Measurements from ENCODE around the gene PPP2R5C.
A peak's percentile ranks its signal among the peaks of the same experiment; 100 is the strongest.

Gene PPP2R5C

GRCh38 chr14:101755591-101756324, 5.8 kb upstream of the PPP2R5C start:
- DNase-seq: no peak

- DNase-seq: no peak
These were observed 4.3 kb upstream of the PPP2R5C start for GRCh38 chr14:101757064-101757838.

GRCh38 chr14:101757839-101758211, 3.7 kb upstream of the PPP2R5C start:
- DNase-seq: no peak

GRCh38 chr14:101758913-101759593, 2.5 kb upstream of the PPP2R5C start:
- DNase-seq: no peak

- DNase-seq: peak; percentile 97
These were observed 1.1 kb upstream of the PPP2R5C start for GRCh38 chr14:101760138-101761011.

- no peak for DNase-seq
These were observed 496 bp downstream of the PPP2R5C start for GRCh38 chr14:101761881-101762529.

GRCh38 chr14:101762530-101763101, 1.1 kb downstream of the PPP2R5C start:
- no peak for DNase-seq

- DNase-seq: no peak
These were observed 2.6 kb downstream of the PPP2R5C start for GRCh38 chr14:101763941-101764709.

- no peak for DNase-seq
These were observed 6.3 kb downstream of the PPP2R5C start for GRCh38 chr14:101767618-101768362.

GRCh38 chr14:101770183-101770582, 8.7 kb downstream of the PPP2R5C start:
- no peak for DNase-seq

- peak; percentile 50 for DNase-seq
These were observed 11.3 kb downstream of the PPP2R5C start for GRCh38 chr14:101772770-101773169.

GRCh38 chr14:101773378-101773777, 11.9 kb downstream of the PPP2R5C start:
- no peak for DNase-seq

- DNase-seq: peak; percentile 98
These were observed 12.7 kb downstream of the PPP2R5C start for GRCh38 chr14:101774006-101774795.

GRCh38 chr14:101774814-101775213, 13.3 kb downstream of the PPP2R5C start:
- peak; percentile 89 for DNase-seq

- DNase-seq: no peak
These were observed 14.3 kb downstream of the PPP2R5C start for GRCh38 chr14:101775826-101776225.

- no peak for DNase-seq
These were observed 14.8 kb downstream of the PPP2R5C start for GRCh38 chr14:101776344-101776743.

GRCh38 chr14:101780390-101780789, 18.9 kb downstream of the PPP2R5C start:
- DNase-seq: no peak

- DNase-seq: no peak
These were observed 19.4 kb downstream of the PPP2R5C start for GRCh38 chr14:101780887-101781239.

GRCh38 chr14:101781240-101782061, 19.9 kb downstream of the PPP2R5C start:
- DNase-seq: peak; percentile 65

All from NCI-H2171 treated with DMSO at 0.1 percent for 48 hours (cell line).